ENCODE results near the gene TMEM130. TPM values are rescaled to one million over a fixed set of nuclear protein-coding genes. Genes with fewer than 3 reads are reported as not detected.

The TMEM130 gene
- total RNA-seq, 1 donor from 2014 or later = not detected

DNA sequence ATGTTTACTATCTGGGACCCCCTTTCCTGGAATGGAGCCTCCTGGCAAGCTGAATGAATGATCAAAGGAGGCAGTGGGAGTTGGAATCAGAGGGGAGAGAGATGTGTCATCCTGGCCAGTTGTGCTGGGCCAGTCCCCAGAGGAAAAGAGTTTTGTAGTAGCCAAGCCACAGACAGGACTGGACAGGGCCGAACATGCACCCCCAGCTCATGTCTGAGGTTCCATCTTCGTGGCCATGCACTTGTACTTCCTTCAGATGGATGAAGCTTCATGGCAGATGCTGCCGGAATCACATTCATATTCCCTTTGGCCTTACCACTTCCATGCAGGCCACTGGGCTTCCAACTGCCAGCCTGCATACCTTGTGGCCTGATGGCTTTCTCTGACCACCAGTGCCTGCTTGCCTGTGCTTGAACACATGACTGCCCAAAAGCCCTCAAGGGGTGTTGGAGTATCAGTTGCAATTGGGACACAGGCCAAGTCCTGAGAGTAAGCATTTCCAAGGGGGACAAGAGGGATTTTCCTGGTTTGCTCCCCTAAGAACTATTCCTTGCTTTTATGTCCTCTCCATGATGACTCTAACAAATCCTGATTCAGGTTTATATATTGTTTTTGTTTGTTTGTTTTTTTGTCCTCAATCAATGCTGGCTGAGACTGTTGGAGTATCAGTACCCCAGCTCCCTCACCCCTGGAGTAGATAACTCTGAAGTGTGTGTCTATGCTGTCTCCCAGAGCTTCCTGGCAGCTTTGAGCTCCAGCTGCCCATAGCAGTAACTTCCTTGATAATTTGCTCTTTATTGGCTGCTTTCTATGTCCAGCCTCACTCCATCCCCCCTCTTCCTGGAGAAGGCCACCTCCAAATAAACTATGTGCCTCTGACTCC, 63.6 kb downstream of the TMEM130 start:
- DNase-seq = no peak

GRCh38 chr7:98802781-98803110, 67.1 kb downstream of the TMEM130 start:
- no peak for DNase-seq

- no peak for DNase-seq
Observed at GRCh38 chr7:98802088-98802780, 67.6 kb downstream of the TMEM130 start.

- DNase-seq = no peak
Observed at GRCh38 chr7:98800996-98801395, 68.8 kb downstream of the TMEM130 start.

- DNase-seq = no peak
Observed at GRCh38 chr7:98797150-98797549, 72.7 kb downstream of the TMEM130 start.

Other genes with a start within 250 kb of the TMEM130 start
- gene TRRAP, start 8.5 kb upstream of the TMEM130 start, total RNA-seq = 24.2 and 47.0 TPM in 2 replicates